ENCODE results near the gene NLRC5. TPM values are rescaled to one million over a fixed set of nuclear protein-coding genes. Genes with fewer than 3 reads are reported as not detected.
A peak's percentile ranks its signal among the peaks of the same experiment; 100 is the strongest.

Gene NLRC5
- total RNA-seq, 1 experiment from 2014 or later, result 2.4 TPM

DNA sequence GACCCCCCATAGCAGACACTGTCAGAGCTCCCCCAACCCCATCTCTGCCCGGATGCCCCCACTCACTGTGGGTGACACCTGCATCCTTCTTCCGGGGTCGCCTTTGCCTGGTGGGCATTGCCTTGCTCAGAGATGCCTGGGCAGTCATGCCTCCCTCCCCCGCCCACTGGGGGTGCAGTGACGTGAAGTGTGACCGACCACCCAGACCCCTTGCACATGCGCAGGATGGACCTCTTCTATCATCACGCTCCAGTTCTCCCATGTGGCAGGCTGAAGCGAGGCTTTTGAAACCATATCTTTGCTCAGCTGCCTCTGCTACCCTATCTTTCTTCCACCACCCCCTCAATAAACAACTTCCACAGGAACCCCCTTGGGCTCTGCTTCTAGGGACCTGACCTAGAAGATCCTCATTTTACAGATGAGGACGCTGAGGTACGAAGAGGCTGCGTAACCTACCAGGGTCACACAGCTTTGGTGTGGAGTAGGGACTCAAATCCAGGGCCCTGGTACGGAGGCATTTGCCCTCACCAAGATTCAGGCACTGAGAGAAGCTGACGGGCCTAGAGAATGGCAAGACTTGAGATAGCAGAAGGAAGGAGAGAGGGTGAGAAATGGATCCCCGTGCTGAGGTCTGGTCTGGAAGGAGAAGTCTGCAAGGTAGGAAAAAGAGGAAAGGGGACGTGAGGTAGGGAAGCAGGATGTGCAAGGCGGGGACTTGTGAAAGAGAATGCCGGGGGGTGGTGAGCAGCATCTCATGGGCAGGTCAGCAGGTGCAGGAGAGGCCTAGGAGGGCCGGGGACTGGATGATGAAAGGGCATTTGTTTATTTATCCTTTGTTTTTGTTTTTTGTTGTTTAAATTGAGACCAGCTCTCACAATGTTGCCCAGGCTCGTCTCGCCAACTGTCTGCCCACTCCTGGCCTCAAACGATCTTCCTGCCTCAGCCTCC is 14.4 kb downstream of the NLRC5 start:
- peaks cover 0 to 5% of the 10 kb centered on the region in 2 experiments; a peak in 1 of 5 replicates for H3K9me3 Mint-ChIP-seq
- H3K36me3 Mint-ChIP-seq (ENCODE audit: insufficient read depth in 1 of 3, low read depth in 3 of 3), result no peaks in the 10 kb centered on the region
- Histone ChIP-seq H2AFZ (ENCODE audit: low read length) (no peak overlapping the region), H2BK5ac (ENCODE audit: insufficient read length, low read length) (no peak overlapping the region), H2BK15ac (ENCODE audit: low read depth, low read length) (no peak overlapping the region), H3K4me1 (ENCODE audit: insufficient read depth, low read length) (peaks cover 3% of the 10 kb centered on the region; the same call in 1 of the 2 replicates), H3K79me2 (ENCODE audit: insufficient read depth, low read length) (no peaks in the 10 kb centered on the region), H4K20me1 (ENCODE audit: control insufficient read depth, insufficient read depth, insufficient read length) (no peaks in the 10 kb centered on the region), H4K91ac (ENCODE audit: insufficient read length, low read depth, low read length) (no peak overlapping the region), H2AK5ac (ENCODE audit: insufficient read length, low read length) (no peak overlapping the region), H3K9ac (ENCODE audit: extremely low read depth, insufficient read length, low read length) (no peak overlapping the region), H3K4me2 (ENCODE audit: insufficient read depth, insufficient read length, low read length) (no peak overlapping the region), H3K23me2 (ENCODE audit: insufficient read length, low read depth, low read length, poor library complexity, severe bottlenecking) (no peaks in the 10 kb centered on the region), H3K27me3 (ENCODE audit: insufficient read depth, low read length) (peaks cover 2% of the 10 kb centered on the region; the same call in 1 of the 2 replicates), H3K27ac (ENCODE audit: insufficient read length, low read depth, low read length) (no peak overlapping the region), H2BK120ac (ENCODE audit: low read depth, low read length, poor library complexity, severe bottlenecking) (no peak overlapping the region), H3K23ac (ENCODE audit: insufficient read length, low read depth, low read length) (no peak overlapping the region), H3K56ac (ENCODE audit: insufficient read length, low read depth, low read length) (no peak overlapping the region), H3T11ph (ENCODE audit: low read length) (no peak overlapping the region), H3K14ac (ENCODE audit: insufficient read depth, low read length) (no peak overlapping the region), H3K4ac (ENCODE audit: low read depth, low read length) (no peak overlapping the region), H3K79me1 (ENCODE audit: insufficient read depth, low read depth, low read length, poor library complexity, severe bottlenecking) (no peaks in the 10 kb centered on the region), H2BK12ac (ENCODE audit: insufficient read length, low read depth, low read length) (no peak overlapping the region), H3K9me3 (ENCODE audit: control insufficient read depth, low read depth, low read length) (no peaks in the 10 kb centered on the region), H3K18ac (ENCODE audit: insufficient read length, low read depth, low read length) (no peak overlapping the region), H2BK20ac (ENCODE audit: low read depth, low read length, poor library complexity, severe bottlenecking) (no peak overlapping the region), H4K8ac (replicated peaks; ENCODE audit: insufficient read length, low read depth, low read length) (no peak overlapping the region), H4K5ac (ENCODE audit: insufficient read length, low read depth, low read length) (no peak overlapping the region)
- no CpG with 5 or more reads among the region's 22 CpGs for WGBS (ENCODE audit: extremely low coverage, insufficient read length, low lambda C conversion rate)
- H3K27me3 Mint-ChIP-seq (ENCODE audit: low read depth), result no peaks in the 10 kb centered on the region; the same call in none of the 2 replicates
- H3K27ac Mint-ChIP-seq, result peak overlapping the region in 1 of 3 experiments; percentile 29; a peak in 1 of 7 replicates
- DNase-seq, result no peak
- peaks cover 12 to 14% of the 10 kb centered on the region in 2 experiments for H3K4me1 Mint-ChIP-seq
- H3K4me3 Mint-ChIP-seq, result no peak overlapping the region
- TF ChIP-seq, protein P1, sequence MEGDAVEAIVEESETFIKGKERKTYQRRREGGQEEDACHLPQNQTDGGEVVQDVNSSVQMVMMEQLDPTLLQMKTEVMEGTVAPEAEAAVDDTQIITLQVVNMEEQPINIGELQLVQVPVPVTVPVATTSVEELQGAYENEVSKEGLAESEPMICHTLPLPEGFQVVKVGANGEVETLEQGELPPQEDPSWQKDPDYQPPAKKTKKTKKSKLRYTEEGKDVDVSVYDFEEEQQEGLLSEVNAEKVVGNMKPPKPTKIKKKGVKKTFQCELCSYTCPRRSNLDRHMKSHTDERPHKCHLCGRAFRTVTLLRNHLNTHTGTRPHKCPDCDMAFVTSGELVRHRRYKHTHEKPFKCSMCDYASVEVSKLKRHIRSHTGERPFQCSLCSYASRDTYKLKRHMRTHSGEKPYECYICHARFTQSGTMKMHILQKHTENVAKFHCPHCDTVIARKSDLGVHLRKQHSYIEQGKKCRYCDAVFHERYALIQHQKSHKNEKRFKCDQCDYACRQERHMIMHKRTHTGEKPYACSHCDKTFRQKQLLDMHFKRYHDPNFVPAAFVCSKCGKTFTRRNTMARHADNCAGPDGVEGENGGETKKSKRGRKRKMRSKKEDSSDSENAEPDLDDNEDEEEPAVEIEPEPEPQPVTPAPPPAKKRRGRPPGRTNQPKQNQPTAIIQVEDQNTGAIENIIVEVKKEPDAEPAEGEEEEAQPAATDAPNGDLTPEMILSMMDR (conservative IDR thresholded peaks at IDR 0.05), result no peak

All from H9 (cell line).